HepG2 (cell line): Measurements from ENCODE around the gene TMEM74B. TPM values are rescaled to one million over a fixed set of nuclear protein-coding genes. Genes with fewer than 3 reads are reported as not detected.

Experiments
- ARID5B ChIP-seq: IDR thresholded peaks from 2 replicates; pipeline ENCODE4 v1.4.0; 2020; ENCODE audit warnings: mild to moderate bottlenecking, missing genetic modification reagents
- BCL3 ChIP-seq: sonication (generic); formaldehyde crosslinking; IDR thresholded peaks from 2 replicates; pipeline ENCODE4 v1.5.1; 2020; ENCODE audit warnings: mild to moderate bottlenecking, missing genetic modification reagents, moderate library complexity
- EHMT2 ChIP-seq: fragments of 200-600 bp; sonication (generic); IDR thresholded peaks from 2 replicates; pipeline ENCODE4 v1.7.0; 2017; ENCODE audit warnings: antibody characterized with exemption, low read depth, low read length, borderline replicate concordance
- ELF3 ChIP-seq: IDR thresholded peaks from 2 replicates; pipeline ENCODE4 v1.6.1; 2016; ENCODE audit warnings: missing genetic modification reagents, missing compliant biosample characterization
- GABPB1 ChIP-seq: IDR thresholded peaks from 2 replicates; pipeline ENCODE4 v1.6.1; 2016; ENCODE audit warnings: mild to moderate bottlenecking, missing genetic modification reagents, moderate library complexity, missing compliant biosample characterization
- GZF1 ChIP-seq: sonication (generic); formaldehyde crosslinking; IDR thresholded peaks from 2 replicates; pipeline ENCODE4 v1.5.1; 2020; ENCODE audit warnings: mild to moderate bottlenecking, missing genetic modification reagents
- ISL2 ChIP-seq: sonication (generic); formaldehyde crosslinking; IDR thresholded peaks from 2 replicates; pipeline ENCODE4 v1.5.0; 2020; ENCODE audit warnings: missing genetic modification reagents
- MAX ChIP-seq: IDR thresholded peaks from 2 replicates; pipeline ENCODE4 v1.6.1; 2012; ENCODE audit warnings: inconsistent platforms
- MZF1 ChIP-seq: sonication (generic); formaldehyde crosslinking; IDR thresholded peaks from 2 replicates; pipeline ENCODE4 v1.8.1; 2023; ENCODE audit warnings: mild to moderate bottlenecking, missing genetic modification reagents, borderline replicate concordance
- NFIC ChIP-seq: IDR thresholded peaks from 2 replicates; pipeline ENCODE4 v1.6.1; 2012; ENCODE audit warnings: mild to moderate bottlenecking, low read length, inconsistent platforms
- POGZ ChIP-seq: sonication (generic); formaldehyde crosslinking; IDR thresholded peaks from 2 replicates; pipeline ENCODE4 v1.4.0; 2020; ENCODE audit warnings: mild to moderate bottlenecking, missing genetic modification reagents
- POLR2AphosphoS2 ChIP-seq: IDR thresholded peaks from 2 replicates; pipeline ENCODE4 v1.6.1; 2011; ENCODE audit warnings: low read depth, low read length, improper control_type of control experiment
- THAP11 ChIP-seq: IDR thresholded peaks from 2 replicates; pipeline ENCODE4 v1.6.1; 2016; ENCODE audit warnings: missing biosample characterization, missing genetic modification reagents
- XRCC5 ChIP-seq: fragments of 200-400 bp; formaldehyde crosslinking; optimal IDR thresholded peaks from 2 replicates; pipeline ENCODE3; 2017; ENCODE audit warnings: mild to moderate bottlenecking, low read length
- ZMYM3 ChIP-seq: sonication (generic); formaldehyde crosslinking; IDR thresholded peaks from 2 replicates; pipeline ENCODE4 v1.5.1; 2020; ENCODE audit warnings: mild to moderate bottlenecking, missing genetic modification reagents
- ZNF235 ChIP-seq: sonication (generic); formaldehyde crosslinking; IDR thresholded peaks from 2 replicates; pipeline ENCODE4 v1.8.1; 2023; ENCODE audit warnings: mild to moderate bottlenecking, missing genetic modification reagents, borderline replicate concordance
- ZNF263 ChIP-seq: sonication (generic); formaldehyde crosslinking; IDR thresholded peaks from 2 replicates; pipeline ENCODE4 v1.4.0; 2020; ENCODE audit warnings: missing genetic modification reagents
- ZNF276 ChIP-seq: sonication (generic); formaldehyde crosslinking; IDR thresholded peaks from 2 replicates; pipeline ENCODE4 v1.4.0; 2020; ENCODE audit warnings: mild to moderate bottlenecking, low read depth, missing genetic modification reagents
- ZNF710 ChIP-seq: sonication (generic); formaldehyde crosslinking; IDR thresholded peaks from 2 replicates; pipeline ENCODE4 v1.5.0; 2020; ENCODE audit warnings: mild to moderate bottlenecking, missing genetic modification reagents, borderline replicate concordance
- ZSCAN22 ChIP-seq: sonication (generic); formaldehyde crosslinking; IDR thresholded peaks from 2 replicates; pipeline ENCODE4 v1.4.0; 2020; ENCODE audit warnings: mild to moderate bottlenecking, missing genetic modification reagents
- ZSCAN31 ChIP-seq: sonication (generic); formaldehyde crosslinking; IDR thresholded peaks from 2 replicates; pipeline ENCODE4 v1.5.0; 2020; ENCODE audit warnings: low read depth, mild to moderate bottlenecking, missing genetic modification reagents
- polyA plus RNA-seq, 8 experiments: library from polyadenylated mRNA; depleted of rRNA in 3 of 8; stranded (reverse) in 7 of 8; unstranded in 1 of 8; fragments of >200 nt; fragmentation: Illumina TruSeq in 4 of 8; extraction: Trizol in 4 of 8; gene quantifications; 2 replicates each; pipeline versions ENCODE4 v1.2.1 to v1.2.3, GENCODE V29; 2011 to 2016; ENCODE audit warnings: low read depth in 4 of 8, missing spikeins in 1 of 8, mixed read lengths in 1 of 8; ENCODE audit not compliant: insufficient read depth in 1 of 8
- total RNA-seq, 5 experiments: library from RNA; depleted of rRNA; stranded (reverse); fragments of >200 nt; fragmentation: Illumina TruSeq; extraction: Trizol; gene quantifications; 2 replicates each; pipeline ENCODE4 v1.2.3, GENCODE V29; 2016; ENCODE audit warnings: low read depth in 1 of 5

Gene TMEM74B
- total and polyA plus RNA-seq, 2 of the 13 experiments (the other 11 are each of a cell fraction or from before 2014, with no cell fraction given) = 4.7 to 18.4 TPM

- TF ChIP-seq ARID5B (CRISPR knock-in tag) (peak; percentile 26; the same call in 1 of the 2 replicates), ZNF710 (CRISPR knock-in tag) (peak; percentile 53; the same call in 1 of the 2 replicates), NFIC (no peak), EHMT2 (no peak), ELF3 (CRISPR knock-in tag) (peak; percentile 7; the same call in 1 of the 2 replicates), ISL2 (peak; percentile 24; the same call in 1 of the 2 replicates), POLR2AphosphoS2 (no peak), MAX (peak; percentile 6; the same call in 1 of the 2 replicates), ZSCAN31 (CRISPR knock-in tag) (0 out of 2 replicates have a peak, but pooled peaks have one; percentile 46), MZF1 (0 out of 2 replicates have a peak, but pooled peaks have one; percentile 43), ZSCAN22 (CRISPR knock-in tag) (peak; percentile 98), BCL3 (no peak), ZNF263 (CRISPR knock-in tag) (0 out of 2 replicates have a peak, but pooled peaks have one; percentile 36), POGZ (CRISPR knock-in tag) (0 out of 2 replicates have a peak, but pooled peaks have one; percentile 38), THAP11 (0 out of 2 replicates have a peak, but pooled peaks have one; percentile 7), GZF1 (0 out of 2 replicates have a peak, but pooled peaks have one; percentile 65), XRCC5 (peak; percentile 87), ZNF235 (CRISPR knock-in tag) (0 out of 2 replicates have a peak, but pooled peaks have one; percentile 43), GABPB1 (CRISPR knock-in tag) (no peak; the same call in 1 of the 2 replicates), ZNF276 (CRISPR knock-in tag) (no peak), ZMYM3 (CRISPR knock-in tag) (peak; percentile 46)
These were observed 1.1 kb upstream of the TMEM74B start (continued) for GRCh38 chr20:1185790-1186334.
